GM21381 (cell line): ENCODE data around the gene ATG4A.

Experiments used
- ATAC-seq: cut with Tn5 transposase; IDR thresholded peaks from one replicate; pipeline ENCODE4 v1.9.1; 2021; ENCODE audit warnings: mild to moderate bottlenecking, moderate library complexity; ENCODE audit not compliant: unreplicated experiment

Gene ATG4A, protein sequence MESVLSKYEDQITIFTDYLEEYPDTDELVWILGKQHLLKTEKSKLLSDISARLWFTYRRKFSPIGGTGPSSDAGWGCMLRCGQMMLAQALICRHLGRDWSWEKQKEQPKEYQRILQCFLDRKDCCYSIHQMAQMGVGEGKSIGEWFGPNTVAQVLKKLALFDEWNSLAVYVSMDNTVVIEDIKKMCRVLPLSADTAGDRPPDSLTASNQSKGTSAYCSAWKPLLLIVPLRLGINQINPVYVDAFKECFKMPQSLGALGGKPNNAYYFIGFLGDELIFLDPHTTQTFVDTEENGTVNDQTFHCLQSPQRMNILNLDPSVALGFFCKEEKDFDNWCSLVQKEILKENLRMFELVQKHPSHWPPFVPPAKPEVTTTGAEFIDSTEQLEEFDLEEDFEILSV

DNA sequence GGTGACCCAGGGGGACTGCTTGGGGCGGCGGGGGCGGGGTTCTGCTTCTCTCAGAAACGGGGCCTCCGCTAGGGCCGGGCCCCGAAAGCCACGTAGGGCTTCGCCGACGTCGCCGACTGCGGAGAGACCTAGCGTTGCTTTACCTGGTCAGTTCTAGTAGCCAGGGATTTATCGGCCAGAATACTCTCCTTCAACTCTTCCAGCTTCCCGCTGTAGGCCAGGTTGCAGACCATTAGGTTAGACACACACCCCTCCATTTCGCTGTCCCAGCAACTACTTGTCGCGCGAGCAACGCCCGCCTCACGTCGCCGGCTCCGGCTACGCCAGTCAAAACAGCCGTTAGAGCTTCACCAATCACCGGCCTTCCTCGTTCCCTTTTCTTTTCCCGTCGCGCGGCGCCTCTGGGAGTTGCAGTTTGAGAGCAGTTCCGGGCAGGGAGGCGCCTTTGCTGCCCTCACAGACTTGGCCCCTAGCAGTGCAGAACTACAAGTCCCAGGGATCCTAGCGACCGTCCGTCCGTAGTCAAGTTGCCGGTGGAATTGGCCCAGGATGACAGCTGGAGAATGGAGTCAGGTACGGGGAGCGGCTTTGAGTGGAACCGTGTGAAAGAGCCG lies at the start of gene ATG4A, which contains the start of gene PSMD10:
TSS of gene ATG4A (plus strand) at position 515 of the 614 bp plus-strand sequence. CDS start at position 564, 49 bp downstream.
TSS of gene PSMD10 (minus strand) at position 279 of the 614 bp plus-strand sequence. CDS start at position 257, 22 bp downstream.
- ATAC-seq = peak; percentile 96

DNA sequence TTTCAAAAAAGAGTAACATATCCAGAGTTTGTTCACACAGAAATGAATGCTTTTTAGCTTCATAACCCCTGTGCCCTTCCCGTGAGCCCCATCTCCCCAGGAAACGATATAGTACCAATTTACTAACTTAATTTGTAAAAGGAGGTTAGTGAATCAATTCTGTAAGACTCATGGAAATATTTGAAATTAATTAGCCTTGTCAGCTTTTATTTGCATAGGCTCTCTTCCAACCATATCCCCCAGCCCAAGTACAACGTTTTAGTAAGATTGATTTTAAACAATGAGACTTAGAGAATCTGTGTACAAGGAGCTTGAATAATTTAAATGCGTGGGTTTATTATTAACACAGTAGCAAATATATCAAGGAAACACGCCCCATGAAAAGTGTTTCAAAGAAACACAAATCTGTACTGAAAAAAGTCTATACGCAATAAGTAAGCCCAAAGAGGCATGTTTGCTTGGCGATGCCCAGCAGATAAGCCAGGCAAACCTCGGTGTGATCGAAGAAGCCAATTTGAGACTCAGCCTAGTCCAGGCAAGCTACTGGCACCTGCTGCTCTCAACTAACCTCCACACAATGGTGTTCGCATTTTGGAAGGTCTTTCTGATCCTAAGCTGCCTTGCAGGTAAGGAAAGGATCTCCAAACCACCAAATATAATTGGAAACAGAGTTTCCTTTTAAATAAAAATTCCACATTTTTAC lies 46.9 kb upstream of the ATG4A start, which contains the start of gene VSIG1:
TSS of gene VSIG1 (plus strand) at position 512 of the 703 bp plus-strand sequence. CDS start at position 578, 66 bp downstream.
- ATAC-seq = no peak

DNA sequence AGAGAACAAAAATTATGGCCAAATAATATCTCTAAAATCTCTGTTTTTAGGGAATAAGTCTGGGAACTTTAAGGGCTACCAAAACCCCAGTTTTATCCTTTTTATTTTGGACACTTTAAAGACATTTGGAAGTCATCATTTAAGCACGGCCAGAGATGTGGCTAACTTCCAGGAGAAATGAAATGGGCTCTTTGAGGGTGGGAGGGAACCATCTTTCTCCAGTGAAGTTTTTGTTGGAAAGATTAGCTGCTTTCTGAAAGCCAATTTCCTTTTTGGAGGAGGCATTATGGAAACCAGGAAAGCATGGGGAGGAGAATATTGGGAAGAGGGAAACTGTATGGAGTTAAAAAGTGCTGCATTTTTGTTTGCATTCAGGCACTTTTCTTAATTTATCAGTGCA lies 41.9 kb upstream of the ATG4A start:
- no peak for ATAC-seq

DNA sequence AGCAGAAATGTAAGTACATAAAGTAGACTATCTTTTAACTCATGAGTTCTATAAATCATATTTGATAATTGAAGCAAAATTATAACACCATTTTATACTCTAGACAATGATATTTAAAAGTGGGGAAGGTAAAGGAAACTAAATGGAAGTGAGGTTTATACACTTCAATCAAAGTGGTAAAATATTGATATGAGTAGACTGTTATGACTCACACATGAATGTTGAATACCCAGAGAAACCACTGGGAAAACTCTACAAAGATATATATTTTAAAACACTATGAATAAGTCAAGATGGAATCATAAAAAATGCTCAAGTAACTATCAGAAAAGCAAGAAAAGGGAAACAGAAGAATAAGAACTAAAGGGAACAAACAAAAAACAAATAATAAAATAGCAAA lies 38.4 kb upstream of the ATG4A start:
- no peak for ATAC-seq

DNA sequence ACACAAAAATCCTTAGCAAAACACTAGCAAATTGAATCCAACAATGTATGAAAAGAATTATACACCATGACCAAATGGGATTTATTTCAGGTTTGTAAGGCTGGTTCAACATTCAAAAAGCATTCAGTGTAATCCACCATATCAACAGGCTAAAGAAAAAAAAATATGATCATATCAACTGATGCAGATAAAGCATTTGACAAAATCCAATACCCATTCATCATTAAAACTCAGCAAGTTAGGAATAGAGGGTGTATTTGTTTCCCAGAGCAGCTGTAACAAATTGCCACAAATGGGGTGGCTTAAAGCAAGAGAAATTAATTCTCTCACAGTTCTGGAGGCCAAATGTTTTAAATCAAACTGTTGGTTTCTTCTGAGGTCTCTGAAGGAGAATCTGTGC lies 36.0 kb upstream of the ATG4A start:
- no peak for ATAC-seq

DNA sequence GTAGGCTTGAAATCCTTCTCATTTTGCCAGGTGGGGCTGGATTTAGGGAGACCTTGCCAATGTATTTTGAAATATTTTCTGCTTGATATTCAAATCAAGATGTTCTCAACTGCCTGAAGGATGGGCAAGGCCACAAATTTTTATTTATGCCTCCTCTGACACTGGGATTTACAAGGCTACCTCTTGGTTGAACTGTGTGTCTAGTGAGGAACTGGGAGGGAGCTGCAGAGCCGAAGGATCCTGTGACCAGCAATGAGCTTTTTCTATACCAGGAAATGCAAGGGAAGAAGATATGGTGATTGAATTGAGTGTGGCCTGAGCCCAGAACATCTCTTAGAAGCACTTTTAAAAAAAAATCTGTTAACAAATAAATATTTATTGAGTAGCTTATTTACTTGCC lies 31.8 kb upstream of the ATG4A start:
- no peak for ATAC-seq

DNA sequence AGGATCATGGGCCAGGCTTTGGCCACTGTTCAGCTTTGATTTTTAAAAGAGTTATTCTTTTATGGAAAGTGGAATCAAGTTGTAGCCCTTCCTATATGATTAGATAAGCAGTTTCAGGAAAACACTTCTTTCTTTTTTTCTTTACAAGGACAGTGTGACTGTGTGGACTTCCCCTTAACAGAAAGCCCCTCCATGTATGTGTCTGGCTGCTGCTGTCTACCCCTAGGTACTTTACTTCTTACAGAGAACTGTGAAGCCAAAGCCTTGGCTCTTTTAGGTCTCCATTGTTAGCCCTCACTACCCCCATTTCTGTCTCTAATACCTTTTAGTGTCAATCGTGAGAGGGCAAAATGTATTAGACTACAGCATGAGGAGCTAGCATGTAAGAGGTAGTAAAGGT lies 27.6 kb upstream of the ATG4A start:
- no peak for ATAC-seq

DNA sequence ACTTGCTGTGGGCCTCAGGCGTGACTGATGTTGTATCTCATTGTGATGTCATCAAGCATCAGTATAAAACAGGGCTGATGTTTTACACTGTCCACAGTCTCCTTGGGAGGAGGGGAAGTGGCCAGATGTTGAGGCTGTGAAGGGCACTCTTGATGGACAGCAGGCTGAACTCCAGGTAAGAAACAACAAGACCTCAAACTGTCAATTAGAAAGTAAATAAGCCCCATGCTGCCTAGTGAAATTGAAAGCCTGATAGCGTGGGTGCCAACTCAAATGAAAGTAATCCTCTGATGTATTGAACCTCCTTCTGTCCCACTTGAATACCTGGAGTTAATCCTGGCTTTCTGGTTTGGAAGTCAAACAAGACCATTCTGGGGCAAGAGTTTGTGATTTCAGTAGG lies 27.0 kb upstream of the ATG4A start:
- no peak for ATAC-seq

DNA sequence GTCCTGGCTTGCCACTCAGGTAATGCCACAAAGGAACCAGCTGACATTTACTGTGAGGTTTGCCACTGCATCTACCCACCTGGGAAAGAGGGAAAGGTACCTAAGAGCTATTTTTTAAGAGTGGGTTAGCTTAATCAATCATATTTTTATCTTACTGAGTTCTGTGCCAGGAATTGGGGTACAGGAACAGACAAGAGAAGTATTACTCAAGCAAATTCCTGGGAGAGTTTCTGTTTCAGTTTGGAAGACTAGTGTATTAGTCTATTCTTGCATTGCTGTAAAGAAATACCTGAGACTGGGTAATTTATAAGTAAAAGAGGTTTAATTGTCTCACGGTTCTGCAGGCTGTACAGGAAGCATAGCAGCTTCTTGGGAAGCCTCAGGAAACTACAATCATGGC lies 23.5 kb upstream of the ATG4A start:
- no peak for ATAC-seq

DNA sequence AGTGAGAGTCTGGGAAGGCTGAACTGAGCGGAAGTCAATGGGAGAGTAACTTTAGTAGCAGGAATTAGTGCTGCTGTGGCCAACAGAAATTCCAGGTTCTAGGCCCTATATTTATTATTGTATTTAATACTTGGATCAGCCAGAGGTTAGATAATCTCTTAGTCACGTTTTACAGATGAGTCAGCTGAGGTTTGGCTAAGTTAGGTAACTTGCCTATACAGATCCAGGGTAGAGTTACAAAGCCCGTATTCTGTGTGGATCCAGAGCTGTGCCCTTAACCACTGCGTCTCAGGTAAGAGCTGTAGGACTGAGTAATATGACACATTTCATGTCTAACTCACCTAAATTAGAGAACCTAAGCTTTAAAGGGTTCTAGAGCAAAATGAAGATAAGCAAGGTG lies 20.7 kb upstream of the ATG4A start:
- no peak for ATAC-seq

DNA sequence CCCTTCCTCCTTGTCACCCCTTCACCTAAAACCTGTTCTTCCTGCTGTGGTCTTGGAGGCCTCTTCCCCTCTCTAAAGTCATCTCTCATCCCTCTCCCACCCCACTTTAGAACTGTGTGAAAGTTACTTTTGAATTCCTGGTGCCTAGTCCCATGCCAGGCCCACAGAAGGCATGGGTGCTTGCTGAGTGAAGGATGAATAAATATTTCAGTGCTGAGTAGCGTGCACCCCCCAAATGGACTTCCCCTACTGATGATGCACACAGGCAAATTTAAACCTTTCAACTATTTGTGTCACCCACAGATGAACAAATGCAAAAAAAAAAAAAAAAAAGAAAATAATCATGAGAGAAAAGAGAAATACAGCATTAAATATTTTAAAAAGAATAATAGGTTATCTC lies 20.0 kb upstream of the ATG4A start:
- ATAC-seq = no peak

DNA sequence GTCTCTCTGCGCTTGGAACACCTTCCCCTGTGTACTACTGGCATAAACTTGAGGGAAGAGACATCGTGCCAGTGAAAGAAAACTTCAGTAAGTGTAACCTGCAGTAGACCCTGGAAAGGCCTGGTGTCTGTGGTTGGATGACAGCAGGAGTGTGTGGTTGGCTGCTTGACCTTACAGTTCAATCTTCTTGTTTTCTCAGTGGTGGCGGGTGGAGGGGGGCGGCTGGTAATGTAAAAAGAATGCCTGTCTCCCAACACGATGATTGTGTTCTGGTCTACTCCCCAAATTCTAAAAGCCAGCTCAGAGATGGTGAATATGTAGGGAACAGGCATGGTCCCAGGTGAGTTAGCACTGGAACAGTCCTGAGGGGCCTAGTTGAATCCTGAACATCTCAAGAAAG lies 18.8 kb upstream of the ATG4A start:
- ATAC-seq = no peak

DNA sequence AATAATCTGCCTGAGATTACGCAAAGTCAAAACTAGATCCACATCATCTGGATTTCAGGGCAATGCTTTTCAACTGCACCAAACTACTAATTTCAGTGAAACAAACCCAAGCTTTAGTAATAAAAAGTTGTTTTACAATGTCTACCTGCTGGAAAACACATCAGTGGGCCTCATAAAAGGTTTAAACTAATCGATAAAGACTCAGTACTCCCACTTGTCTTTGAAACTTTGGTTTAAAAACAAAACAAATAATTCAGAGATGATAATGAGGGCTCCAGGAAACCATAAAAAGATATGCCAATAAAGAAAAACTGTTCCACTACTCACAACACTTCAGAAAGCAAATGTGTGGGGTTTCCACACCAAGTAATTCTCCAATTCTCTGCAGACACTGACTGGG lies 10.5 kb upstream of the ATG4A start:
- no peak for ATAC-seq

DNA sequence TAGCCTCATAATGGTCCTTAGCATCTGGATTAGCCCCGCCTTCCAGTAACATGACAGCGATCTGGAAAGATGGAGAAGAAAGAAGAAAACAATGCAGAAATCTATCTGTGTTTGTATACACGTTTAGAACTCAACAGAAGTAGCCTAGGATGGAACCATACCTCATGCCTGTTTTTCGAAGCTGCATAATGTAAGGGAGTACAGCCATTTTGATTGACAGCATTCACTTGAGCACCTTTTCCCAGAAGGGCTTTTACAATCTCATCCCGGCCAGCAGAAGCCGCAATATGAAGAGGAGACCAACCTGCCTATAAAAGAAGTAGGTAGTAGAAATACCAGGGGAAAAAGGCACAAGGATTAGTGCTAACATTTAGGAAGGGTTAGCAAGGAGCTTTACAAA lies 3.8 kb upstream of the ATG4A start:
- no peak for ATAC-seq

DNA sequence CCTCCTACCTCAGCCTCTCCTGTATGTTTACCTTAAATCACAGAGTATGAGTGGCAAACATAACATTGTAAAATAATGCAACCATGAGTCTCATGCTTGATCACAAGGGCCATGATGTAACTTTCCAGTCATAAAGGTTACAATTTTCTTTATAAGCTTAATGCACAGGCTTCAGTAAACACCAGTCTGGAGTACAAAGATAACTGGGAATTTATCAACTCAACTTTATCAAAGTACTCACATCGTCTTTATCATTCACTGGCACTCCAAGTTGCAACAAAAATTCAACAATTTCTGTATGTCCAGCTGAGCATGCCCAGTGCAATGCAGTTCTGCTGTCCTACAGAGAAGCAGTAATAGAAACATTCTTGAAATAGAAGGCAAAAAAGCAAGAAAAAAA lies 3.1 kb upstream of the ATG4A start:
- ATAC-seq = no peak

DNA sequence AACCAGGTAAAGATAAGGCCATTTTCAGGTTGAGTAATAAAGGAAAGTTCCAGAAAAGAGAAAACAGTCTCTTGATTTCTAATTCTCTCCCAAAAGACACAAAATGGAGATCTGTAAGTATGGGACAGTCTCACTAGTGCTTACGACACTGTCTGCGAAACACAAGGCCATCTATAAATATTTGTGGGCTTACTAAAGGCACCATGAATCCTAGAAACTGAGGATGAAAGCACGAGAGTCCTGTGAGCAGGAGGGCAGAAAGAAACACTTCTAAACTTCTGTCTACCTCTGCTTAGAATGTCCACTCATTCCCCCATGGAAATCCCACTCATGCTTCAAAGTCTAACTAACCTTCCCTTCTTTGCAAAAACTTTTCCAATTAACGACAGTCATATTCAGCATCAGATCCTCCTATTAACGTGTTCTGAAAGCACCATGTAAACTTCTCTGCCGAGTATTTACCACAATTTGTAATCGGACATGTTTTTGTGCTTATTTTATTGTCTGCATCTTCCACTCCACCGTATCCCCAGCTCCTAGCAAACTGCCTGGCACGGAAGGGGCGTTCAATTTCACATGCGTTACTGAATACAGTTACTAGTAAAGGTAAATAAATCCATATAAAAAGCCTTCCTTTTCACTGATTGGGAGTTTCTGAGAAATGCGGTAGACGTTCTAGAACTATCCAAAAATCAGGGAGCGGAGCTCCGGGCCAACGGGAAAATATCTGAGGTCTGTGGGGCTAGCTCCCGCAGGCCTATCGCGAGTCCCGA lies 901 bp upstream of the ATG4A start:
- ATAC-seq = no peak

DNA sequence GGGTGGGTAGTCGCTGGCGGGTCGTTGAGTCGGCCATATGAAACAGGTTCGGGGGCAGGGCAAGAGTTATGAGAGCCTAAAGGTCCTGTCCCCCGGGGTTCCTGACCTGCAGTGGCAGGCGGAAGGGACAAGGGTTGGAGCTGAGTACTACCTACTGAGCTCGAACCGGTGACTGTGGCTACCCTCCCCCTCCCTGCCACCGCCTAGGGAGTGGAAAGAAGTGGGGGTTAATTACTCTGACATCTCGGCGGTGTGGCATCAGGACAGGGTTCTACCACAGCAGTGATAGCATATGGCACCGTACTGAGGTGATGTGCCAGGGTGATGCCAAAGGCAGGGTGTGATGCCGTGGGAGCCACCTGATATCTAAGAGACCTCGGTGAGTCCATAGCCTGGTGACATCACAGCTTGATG lies 307 bp downstream of the ATG4A start:
- ATAC-seq = peak; percentile 44

DNA sequence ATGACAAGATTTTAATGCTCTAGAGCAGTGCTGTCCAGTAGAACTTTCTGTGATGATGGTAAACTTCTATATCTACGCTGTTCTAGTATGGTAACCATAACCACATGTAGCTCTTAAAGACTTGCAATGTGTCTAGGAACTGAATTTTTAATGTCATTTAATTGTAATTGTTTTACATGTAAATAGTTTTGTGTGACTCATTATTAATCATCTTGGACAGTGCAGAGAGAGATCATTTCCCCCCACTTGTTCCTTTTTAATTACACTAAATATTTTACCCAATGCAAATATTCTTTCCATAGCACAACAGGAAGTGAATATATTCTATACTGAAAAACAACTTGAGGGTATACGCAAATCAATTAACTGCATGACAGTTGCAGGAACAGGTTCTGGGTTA lies 5.8 kb downstream of the ATG4A start:
- ATAC-seq = no peak

DNA sequence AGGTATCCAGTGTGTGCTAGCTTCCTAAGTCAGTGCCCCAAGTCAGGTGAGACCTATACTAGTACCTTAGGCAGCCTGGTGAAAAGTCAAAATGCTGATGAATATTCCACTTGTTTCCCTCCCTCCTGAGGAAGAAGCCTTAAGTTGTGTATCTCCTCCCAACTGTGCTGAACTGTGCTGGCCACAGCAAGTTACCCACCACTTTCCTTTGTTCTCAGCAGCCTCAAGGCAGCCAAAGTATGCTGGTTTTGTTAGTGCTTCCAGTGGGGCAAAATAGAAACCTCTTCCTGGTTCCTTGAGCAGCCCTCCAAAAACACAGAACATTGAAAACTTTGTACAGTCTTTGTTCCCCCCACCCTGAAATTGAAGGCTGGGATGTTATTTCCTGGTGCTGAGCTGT lies 13.9 kb downstream of the ATG4A start:
- no peak for ATAC-seq

DNA sequence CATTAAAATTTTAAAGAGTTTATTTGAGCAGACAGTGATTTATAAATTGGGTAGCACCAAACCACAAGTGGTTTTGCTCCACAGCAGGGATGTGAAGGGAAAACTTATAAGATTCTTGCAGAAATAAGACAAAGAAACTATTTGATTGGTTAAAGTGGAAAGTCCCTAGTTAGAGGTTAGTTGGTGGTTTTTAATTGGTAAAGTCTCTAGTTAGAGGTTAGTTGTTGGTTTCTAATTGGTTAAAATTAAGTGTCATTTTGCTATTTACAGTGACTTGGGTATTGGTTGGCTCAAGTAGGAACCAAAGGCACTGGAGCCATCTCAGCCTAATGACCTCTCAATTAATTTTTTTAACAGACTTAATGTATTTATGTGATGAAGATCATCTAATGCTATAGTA lies 23.0 kb downstream of the ATG4A start:
- ATAC-seq = no peak

DNA sequence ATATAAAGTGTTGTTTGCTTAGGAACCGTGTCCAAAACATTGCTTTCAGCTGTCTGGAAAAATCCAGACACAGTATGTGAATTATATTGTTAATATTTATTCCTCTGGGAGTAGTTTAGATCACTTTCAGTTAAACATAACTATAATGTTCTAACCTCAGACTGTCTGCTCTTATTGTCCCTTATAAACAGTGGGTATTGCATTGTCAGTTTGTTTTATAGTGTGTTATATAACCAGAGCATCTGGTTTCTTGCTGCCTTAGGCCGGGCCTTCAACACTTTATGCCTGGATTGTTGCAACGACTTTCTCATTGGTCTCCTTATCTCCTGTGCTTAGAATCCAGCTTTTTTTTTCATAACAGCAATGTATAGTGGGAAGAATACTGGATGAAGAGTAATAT lies 26.4 kb downstream of the ATG4A start:
- no peak for ATAC-seq
